Smooth muscle cell of the brain vasculature (primary cell): ENCODE results near the gene SPPL2B.
"Not testable (repeated sequence)": the region's sequence is repeated elsewhere in the genome, so short reads cannot be mapped to it uniquely, and the experiment has no call there.

Source experiments
- DNase-seq: peaks from one replicate; pipeline ENCODE4 v3.0.0-alpha.2; 2012; ENCODE audit warnings: low read depth, low spot score

The SPPL2B gene

GRCh38 chr19:2336528-2337328, 8.2 kb downstream of the SPPL2B start:
- DNase-seq = no peak

DNA sequence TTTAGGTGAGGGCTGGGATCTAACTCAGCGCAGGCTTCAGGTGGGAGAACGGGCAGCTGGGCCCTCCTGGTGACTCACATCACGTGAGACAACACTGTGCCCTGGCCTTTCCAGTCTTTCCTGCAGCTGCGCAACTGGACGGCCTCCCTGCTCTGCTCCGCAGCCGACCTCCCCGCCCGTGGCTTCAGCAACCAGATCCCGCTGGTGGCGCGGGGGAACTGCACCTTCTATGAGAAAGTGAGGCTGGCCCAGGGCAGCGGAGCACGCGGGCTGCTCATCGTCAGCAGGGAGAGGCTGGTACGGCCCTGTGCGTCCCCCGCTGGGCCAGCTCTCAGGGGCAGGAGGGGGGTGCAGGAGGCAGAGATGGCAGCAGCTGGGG, 8.8 kb downstream of the SPPL2B start:
- no peak for DNase-seq

GRCh38 chr19:2338055-2338615, 9.7 kb downstream of the SPPL2B start:
- no peak for DNase-seq

DNA sequence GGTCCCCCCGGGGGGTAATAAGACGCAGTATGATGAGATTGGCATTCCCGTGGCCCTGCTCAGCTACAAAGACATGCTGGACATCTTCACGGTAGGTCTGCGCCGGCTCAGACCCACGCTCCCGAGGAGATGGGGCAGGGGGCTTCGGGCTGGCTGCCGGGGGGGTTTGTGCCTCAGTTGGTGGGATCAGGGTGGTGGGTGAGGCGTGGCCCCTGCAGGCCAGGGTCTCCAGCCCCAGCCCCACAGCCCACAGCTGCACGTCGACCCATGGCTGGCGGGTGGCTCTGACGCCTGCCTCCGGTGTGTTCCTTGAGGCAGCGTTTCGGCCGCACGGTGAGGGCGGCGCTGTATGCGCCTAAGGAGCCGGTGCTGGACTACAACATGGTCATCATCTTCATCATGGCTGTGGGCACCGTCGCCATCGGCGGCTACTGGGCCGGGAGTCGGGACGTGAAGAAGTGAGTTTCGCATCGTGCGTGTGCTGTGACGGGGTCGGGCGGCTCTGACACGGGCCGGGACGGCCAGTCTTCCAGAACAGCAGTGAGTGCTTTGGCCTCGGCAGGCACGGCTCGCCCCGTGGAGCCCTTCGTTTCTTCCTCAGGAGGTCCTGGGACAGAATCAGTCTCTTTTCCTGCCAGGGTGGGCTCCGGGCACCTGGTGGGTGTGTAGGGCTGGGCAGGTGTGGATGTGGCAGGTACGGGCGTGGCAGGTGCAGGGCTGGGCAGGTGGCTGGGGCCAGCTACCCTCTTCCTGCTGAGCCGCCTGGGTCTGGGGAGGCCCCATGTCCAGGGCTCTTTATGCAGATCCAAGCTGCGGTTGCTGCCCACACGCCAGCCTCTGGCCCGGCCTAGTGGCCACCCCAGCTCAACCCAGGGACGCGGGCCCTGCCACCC, 10.5 kb downstream of the SPPL2B start:
- no peak for DNase-seq

DNA sequence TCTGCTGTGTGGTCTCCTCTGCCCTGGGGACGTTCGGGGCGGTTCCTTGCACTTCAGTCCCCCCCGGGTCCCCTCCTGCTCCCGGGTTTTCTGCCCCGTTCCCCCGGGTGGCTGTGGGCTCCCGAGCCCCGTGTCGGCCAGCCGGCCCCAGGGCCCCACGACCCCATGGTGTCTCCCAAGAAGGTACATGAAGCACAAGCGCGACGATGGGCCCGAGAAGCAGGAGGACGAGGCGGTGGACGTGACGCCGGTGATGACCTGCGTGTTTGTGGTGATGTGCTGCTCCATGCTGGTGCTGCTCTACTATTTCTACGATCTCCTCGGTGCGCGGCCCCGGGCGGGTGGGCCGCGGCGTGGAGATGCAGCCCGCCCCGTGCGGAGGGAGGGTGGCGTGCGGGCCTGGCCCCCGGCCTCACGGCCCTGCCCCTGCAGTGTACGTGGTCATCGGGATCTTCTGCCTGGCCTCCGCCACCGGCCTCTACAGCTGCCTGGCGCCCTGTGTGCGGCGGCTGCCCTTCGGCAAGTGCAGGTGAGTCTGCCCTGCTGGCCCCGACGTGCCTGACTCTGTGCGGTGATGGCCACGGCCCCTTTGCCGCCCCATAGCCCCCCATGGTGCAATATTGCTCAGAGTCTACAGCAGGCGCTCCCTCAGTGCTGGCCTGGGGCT, 11.3 kb downstream of the SPPL2B start:
- no peak for DNase-seq

- no peak for DNase-seq
Measured at GRCh38 chr19:2340496-2341243, 12.2 kb downstream of the SPPL2B start.

DNA sequence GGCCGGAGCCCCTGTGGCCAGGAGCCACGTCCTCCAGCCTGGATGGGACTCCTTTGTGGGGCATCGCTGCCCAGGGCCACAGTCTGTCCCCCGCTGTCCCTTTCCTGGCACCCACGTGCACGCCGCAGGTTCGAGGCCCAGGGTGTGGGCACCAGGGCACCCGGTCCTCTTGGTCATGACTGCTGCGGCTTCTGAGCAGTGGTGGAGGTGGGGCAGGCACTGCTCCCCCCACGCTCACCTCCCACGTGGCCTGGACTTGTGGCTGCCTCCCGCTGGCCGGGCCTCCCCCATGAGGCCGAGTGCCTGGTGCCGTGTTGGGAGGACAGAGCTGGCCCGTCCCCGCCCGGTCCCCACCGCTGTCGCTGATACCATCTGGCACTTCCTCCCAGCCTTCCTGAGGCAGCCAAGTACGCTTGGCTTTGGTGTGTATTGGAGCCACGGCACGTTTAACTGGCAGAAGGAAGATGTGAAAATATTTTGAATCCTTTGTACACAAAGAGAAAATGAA, 12.8 kb downstream of the SPPL2B start:
- no peak for DNase-seq

DNA sequence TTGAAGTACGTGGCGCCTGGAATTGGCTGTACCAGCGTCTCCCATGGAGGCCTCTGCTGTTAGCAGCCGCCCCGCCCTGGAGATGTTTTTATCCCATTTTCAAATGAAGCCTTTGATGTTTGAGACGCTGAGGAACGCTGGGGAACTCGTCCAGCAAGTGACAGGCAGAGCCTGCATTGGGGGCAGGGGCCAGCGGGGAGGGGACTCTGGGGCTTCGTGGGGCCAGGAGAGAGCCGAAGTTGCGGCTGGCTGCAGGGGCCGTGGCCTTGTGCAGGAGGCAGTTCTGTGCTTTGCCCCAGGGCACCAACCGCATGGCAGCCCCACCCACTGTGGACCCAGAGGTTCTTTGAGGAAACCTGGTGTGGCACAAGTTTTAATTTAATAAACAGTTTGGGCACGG, 13.5 kb downstream of the SPPL2B start:
- DNase-seq = no peak

GRCh38 chr19:2342656-2343288, 14.3 kb downstream of the SPPL2B start:
- DNase-seq = no peak

DNA sequence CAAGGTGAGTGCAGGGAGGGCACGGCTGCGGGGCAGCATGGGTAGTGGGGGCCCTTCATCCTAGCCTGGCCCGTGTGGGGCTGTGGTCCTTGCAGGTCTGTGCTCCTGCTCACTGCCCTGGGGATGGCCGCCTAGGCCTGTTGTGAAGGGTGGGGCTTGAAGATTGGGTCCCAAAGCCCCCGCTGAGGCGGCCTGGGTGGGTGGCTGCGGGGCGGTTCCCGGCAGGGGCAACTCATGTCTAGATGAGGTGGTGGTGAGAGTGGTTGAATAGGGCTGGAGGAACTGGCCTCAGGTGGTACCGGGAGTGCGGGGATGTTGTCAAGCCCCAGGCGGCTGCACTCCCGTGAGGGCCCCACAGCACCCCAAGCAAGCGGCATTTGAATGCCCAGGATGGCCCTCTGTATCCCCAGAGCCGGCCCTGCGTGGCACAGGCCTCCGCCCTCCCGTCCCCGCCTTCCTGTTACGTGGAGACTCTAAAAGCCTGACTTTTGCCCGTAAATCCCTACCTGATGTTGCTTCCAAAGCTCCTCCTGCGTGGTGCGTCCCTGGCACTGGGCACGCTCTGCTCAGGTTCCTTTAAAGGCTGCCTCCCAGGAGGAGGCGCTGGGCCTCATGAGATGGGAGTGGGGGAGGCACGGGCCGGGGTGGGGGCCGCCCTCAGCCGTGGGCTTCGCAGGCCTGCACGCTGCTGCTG, 15.0 kb downstream of the SPPL2B start:
- no peak for DNase-seq

DNA sequence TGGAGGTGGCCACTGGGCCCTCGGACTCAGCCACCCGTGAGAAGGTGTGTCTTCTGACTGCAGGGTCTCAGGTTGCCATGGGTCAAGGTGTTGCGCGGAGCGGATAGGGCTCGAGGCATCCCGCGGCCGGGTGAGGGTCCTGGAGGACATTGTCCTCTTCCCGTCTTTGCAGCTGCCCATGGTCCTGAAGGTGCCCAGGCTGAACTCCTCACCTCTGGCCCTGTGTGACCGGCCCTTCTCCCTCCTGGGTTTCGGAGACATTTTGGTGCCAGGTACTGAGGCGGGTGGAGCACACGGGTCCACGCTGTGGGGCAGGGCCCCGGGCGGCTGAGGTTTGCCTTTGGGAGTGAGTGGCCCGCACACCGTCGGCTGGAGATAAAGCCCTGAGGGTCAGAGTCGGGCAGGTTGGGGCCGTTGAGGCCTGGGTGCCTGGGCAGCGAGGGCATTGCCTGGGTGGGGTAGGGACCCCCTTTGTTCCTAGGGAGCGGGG, 15.9 kb downstream of the SPPL2B start:
- no peak for DNase-seq

DNA sequence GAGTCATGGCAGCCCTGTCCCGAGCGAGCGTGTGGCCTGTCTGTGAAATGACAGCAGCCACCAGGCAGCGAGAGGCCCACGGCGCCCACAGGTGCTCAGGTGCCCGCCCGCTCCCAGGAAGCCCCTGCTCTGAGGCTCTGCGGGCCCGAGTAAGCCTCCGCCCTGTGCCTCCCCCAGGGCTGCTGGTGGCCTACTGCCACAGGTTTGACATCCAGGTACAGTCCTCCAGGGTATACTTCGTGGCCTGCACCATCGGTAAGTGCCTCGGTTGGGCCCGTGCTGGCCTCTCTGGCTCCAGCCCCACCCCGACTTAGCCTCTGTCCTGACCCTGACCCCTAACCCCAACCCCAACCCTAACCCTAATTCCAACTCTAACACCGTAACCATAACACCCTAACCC, 16.6 kb downstream of the SPPL2B start:
- DNase-seq = no peak

- DNase-seq = no peak
Measured at GRCh38 chr19:2345794-2346663, 17.5 kb downstream of the SPPL2B start.

DNA sequence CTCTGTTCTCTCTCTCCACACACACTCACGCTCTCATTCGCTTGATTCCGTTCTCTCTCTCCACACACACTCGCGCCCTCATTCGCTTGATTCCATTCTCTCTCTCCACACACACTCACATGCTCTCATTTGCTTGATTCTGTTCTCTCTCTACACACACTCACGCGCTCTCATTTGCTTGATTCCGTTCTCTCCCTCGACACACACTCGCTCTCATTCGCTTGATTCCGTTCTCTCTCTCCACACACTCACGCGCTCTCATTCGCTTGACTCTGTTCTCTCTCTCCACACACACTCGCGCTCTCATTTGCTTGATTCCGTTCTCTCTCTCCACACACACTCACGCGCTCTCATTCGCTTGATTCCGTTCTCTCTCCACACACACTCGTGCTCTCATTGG, 21.3 kb downstream of the SPPL2B start:
- DNase-seq = not testable (repeated sequence)

- no peak for DNase-seq
Measured at GRCh38 chr19:2350656-2351055, 22.2 kb downstream of the SPPL2B start.

DNA sequence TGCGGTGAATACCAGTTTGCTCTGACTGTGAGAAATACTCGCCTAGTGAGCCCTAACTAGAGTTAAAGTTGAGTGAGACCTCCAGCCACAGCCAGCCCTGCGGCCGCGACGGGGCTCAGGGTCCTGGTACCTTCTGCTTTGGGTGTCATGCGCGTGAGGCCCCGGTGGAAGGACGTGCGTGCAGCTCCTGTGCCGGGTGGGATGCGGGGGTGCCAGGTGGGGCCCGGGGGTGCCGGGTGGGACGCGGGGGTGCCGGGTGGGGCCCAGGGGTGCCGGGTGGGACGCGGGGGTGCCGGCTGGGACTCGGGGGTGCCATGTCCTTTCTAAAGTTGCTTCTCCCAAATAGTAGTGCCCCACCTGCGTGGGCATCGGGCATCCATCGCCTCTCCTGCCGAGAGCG, 23.1 kb downstream of the SPPL2B start:
- no peak for DNase-seq

DNA sequence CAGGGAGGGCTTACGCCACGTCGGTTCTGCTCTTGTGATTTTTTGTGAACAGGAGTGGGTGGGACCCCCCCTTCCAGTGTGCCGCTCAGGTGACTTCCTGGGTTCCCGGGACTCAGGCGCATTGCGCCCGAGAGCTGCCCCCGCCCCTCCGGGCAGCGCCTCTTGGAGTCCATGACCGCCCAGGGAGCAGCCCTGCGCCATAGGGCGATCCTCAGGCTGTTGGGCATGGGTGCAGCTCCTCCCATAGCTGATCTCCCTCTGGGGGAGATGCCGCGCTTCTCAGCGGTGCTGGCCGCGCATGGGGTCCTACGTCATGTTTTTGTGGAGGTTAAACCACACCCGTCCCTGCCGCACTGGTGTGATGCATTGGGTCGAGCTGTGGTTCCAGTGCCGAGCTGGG, 23.6 kb downstream of the SPPL2B start:
- no peak for DNase-seq

DNA sequence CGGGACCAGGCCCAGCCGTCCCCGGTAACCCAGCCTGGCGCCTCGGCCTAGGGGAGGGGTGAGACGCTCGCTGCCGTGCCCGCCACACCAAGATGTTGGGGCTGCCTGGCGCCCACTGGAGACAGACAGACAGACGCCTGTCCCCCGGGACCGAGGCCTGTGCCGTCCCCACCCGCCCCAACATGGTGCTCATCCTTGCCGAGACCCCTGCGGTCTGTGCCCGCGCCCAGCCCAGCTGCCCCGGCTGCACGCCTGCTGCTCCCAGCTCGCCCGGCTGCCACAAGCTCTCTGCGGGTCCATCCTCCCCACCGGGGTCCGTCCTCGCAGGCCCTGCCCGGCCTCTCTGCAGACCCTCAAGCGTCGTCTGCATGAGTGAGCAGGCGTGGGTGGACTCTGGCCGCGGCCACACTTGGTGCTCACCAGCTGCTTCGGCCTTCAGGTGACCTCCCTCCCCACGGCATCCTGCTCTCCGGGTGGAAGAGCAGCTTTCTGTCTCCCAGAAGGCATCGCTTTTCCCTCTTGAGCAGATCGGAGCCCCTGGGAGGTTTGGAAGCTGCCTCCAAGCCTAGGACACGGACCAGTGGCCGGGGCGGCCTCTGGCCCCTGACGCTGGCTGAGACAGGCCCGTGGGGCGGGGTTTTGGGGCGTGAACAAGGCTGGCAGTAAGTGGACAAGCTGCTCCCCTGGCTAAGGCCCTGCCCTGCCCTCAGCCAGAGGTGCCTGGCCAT, 24.8 kb downstream of the SPPL2B start:
- DNase-seq = no peak
